Measurements from ENCODE around the gene JAG1. TPM values are rescaled to one million over a fixed set of nuclear protein-coding genes. Genes with fewer than 3 reads are reported as not detected.

The JAG1 gene
- total RNA-seq, 2 donors from 2014 or later: 41.2 to 55.7 TPM

DNA sequence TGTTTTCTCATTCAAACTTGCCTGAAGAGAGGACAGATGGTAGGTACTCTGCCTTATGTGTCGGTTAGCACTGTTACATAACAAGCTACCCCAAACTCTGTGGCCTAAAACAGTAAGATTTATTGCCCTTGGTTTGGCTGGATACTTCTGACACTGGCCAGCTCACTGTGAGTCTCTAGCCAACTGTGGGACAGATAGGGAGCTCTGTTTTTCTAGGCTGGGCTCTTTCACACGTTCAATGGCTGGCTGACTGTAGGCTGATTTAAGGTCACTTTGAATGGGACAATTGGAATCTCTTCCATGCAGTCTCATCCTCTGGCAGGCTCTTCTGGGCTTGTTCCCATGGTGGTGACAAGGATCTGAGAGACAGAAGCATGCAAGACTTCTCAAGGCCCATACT, 39.4 kb upstream of the JAG1 start:
- Histone ChIP-seq H3K27me3 (no peaks in the 10 kb centered on the region), H3K36me3 (replicated peaks in 1 of 2; ENCODE audit: insufficient read depth in 1 of 2, low read depth in 2 of 2) (no peaks in the 10 kb centered on the region), H3K4me1 (peaks cover 47% of the 10 kb centered on the region), H3K27ac (peak overlapping the region; percentile 4 to 85 (median 65)), H3K4me3 (no peak overlapping the region), H3K9me3 (no peaks in the 10 kb centered on the region)
- whole genome bisulfite sequencing, 2 donors: 20 to 25% methylated on average over 2 of the region's 2 CpGs
- peak; percentile 39 for ATAC-seq
- DNase-seq: peak in 3 of 4 donors; percentile 34 to 48 (median 41)
- TF ChIP-seq POLR2A (IDR thresholded peaks at IDR 0.05): no peak
- TF ChIP-seq CTCF (IDR thresholded peaks at IDR 0.05): no peak
- intact Hi-C loops (cut with DNase I): no loop called here

- intact Hi-C loops (cut with DNase I): no loop called here
- no peaks in the 10 kb centered on the region for H3K27me3 ChIP-seq
- H3K4me1 ChIP-seq: peaks cover 43% of the 10 kb centered on the region
- no peaks in the 10 kb centered on the region for H3K9me3 ChIP-seq
- no peak for DNase-seq
- H3K4me3 ChIP-seq: no peak overlapping the region
- WGBS, 2 donors: 40 to 49% methylated on average over 5 of the region's 5 CpGs
- TF ChIP-seq CTCF (IDR thresholded peaks at IDR 0.05) (no peak), POLR2A (IDR thresholded peaks at IDR 0.05) (no peak)
- ATAC-seq: no peak
- peak overlapping the region; percentile 41 to 85 (median 80) for H3K27ac ChIP-seq
- no peaks in the 10 kb centered on the region for H3K36me3 ChIP-seq (replicated peaks in 1 of 2; ENCODE audit: insufficient read depth in 1 of 2, low read depth in 2 of 2)
Measured at GRCh38 chr20:10711903-10712451, 38.2 kb upstream of the JAG1 start.

DNA sequence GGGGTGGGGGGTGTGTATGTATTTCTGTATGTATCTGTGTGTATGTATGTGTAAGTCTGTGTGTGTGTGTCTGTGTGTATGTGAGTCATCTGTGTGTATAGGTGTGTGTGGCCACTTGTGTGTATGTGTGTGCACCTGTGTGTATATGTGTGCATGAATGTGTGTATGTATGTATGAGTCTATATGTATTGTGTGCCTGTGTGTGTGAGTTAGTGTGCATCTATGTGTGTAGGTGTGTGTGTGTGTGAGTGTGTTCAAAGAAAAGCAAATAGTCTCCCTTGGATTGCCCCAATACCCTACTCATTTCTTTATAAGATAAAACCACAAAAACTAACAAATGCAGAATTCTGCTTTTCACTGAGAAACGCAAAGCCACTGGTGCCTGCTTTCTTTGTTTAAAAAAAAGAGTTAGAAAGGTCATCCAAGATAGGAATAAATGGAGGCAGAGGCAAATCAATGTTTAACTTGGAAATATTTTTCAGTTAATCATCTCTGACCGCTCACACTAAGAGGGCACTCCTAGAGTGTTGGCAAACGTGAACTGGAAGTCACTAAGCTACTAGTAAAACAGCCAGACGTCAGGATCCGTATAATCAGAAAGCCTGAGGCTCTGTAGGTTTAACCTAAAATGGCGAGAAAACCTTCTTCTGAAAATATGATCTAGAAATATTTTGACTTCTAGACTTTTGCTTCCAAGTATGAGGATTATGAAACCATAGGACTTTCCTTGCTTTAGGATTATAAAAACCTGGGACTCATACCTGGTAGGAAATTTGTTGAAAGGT, 37.4 kb upstream of the JAG1 start:
- intact Hi-C loops (cut with DNase I): no loop called here
- 17 to 21% methylated on average over 6 of the region's 6 CpGs for WGBS, 2 donors
- Histone ChIP-seq H3K27ac (peak overlapping the region; percentile 41 to 85 (median 80)), H3K9me3 (no peaks in the 10 kb centered on the region), H3K4me1 (peaks cover 35% of the 10 kb centered on the region), H3K27me3 (no peaks in the 10 kb centered on the region), H3K36me3 (replicated peaks in 1 of 2; ENCODE audit: insufficient read depth in 1 of 2, low read depth in 2 of 2) (no peaks in the 10 kb centered on the region), H3K4me3 (no peak overlapping the region)
- TF ChIP-seq CTCF (IDR thresholded peaks at IDR 0.05) (no peak), POLR2A (IDR thresholded peaks at IDR 0.05) (peak in 2 of 3 donors; percentile 66 to 75)
- peak; percentile 94 for ATAC-seq
- peak; percentile 41 to 78 (median 61) for DNase-seq

DNA sequence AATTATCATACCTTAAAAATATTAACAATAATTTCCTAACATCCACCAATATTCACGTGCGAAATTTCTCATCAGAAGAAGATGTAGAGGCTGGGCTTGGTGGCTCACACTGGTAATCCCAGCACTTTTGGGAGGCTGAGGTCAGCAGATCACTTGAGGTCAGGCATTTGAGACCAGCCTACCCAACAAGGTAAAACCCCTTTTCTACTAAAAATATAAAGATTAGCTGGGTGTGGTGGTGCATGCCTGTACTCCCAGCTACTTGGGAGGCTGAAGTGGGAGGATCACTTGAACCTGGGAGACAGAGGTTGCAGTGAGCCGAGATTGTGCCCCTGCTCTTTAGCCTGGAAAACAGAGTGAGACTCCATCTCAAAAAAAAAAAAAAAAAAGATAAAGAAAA, 36.1 kb upstream of the JAG1 start:
- Histone ChIP-seq H3K4me1 (peaks cover 30% of the 10 kb centered on the region), H3K27ac (no peak overlapping the region), H3K9me3 (no peaks in the 10 kb centered on the region), H3K36me3 (replicated peaks in 1 of 2; ENCODE audit: insufficient read depth in 1 of 2, low read depth in 2 of 2) (no peaks in the 10 kb centered on the region), H3K27me3 (no peaks in the 10 kb centered on the region), H3K4me3 (no peak overlapping the region)
- ATAC-seq (no peak), DNase-seq (no peak)
- no peak for TF ChIP-seq POLR2A (IDR thresholded peaks at IDR 0.05)
- TF ChIP-seq CTCF (IDR thresholded peaks at IDR 0.05): no peak
- intact Hi-C loops (cut with DNase I): no loop called here
- 92 to 97% methylated on average over 3 of the region's 3 CpGs for WGBS, 2 donors
